Measurements from ENCODE around the gene CAMKV. TPM values are rescaled to one million over a fixed set of nuclear protein-coding genes. Genes with fewer than 3 reads are reported as not detected.
A peak's percentile ranks its signal among the peaks of the same experiment; 100 is the strongest.
"Not testable (repeated sequence)": the region's sequence is repeated elsewhere in the genome, so short reads cannot be mapped to it uniquely, and the experiment has no call there.

Gene CAMKV, protein sequence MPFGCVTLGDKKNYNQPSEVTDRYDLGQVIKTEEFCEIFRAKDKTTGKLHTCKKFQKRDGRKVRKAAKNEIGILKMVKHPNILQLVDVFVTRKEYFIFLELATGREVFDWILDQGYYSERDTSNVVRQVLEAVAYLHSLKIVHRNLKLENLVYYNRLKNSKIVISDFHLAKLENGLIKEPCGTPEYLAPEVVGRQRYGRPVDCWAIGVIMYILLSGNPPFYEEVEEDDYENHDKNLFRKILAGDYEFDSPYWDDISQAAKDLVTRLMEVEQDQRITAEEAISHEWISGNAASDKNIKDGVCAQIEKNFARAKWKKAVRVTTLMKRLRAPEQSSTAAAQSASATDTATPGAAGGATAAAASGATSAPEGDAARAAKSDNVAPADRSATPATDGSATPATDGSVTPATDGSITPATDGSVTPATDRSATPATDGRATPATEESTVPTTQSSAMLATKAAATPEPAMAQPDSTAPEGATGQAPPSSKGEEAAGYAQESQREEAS
- total RNA-seq: not detected
- long read RNA-seq: 0 reads

GRCh38 chr3:49869525-49870126 is at the start of gene CAMKV:
Gene CAMKV, minus strand, starts transcription at chr3:49869906. Its CDS starts 7,518 bp downstream, at chr3:49862388.
- intact Hi-C loops (cut with DNase I): no loop called here
- no peak for DNase-seq (ENCODE audit: low spot score)

DNA sequence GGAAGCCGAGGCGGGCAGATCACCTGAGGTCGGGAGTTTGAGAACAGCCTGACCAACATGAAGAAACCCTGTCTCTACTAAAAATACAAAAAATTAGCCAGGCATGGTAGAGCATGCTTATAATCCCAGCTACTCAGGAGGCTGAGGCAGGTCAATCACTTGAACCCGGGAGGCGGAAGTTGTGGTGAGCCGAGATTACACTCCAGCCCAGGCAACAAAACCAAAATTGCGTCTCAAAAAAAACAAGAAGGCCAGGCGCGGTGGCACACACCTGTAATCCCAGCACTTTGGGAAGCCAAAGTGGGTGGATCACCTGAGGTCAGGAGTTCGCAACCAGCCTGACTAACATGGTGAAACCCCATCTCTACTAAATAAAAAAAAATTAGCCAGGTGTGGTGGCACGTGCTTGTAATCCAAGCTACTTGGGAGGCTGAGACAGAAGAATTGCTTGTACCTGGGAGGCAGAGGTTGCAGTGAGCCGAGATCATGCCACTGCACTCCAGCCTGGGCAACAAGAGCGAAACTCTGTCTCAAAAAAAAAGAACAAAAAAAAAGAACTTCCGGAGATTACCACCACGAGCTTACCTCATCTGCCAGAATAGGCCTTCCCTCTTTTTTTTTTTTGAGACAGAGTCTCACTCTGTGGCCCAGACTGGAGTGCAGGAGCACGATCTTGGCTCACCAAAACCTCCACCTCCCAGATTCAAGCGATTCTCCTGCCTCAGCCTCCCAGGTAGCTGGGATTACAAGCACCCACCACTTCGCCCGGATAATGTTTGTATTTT is 48.3 kb upstream of the CAMKV start:
- DNase-seq (ENCODE audit: low spot score); intact Hi-C loops (cut with DNase I): not testable (repeated sequence)

DNA sequence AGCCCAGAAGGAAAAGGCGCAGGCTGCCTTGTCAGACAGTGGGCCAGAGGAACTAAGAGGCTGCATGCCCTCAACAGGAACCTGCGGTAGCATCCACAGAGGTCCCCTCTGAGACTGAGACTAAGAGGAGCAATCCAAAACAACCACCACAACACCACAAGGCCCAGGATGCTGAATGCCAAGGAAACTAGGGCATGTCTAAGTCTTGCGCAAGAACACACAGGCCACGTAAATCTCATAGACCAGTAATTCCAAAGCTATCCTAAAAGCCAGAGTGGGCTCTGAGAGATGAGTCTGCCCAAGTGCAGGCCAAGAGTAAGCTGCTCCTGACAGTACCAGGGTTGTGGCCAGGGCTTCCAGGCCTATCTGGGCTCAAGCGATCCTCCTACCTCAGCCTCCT is 47.0 kb upstream of the CAMKV start:
- no peak for DNase-seq (ENCODE audit: low spot score)
- intact Hi-C loops (cut with DNase I): no loop called here

GRCh38 chr3:49914906-49915305 is 45.2 kb upstream of the CAMKV start:
- intact Hi-C loops (cut with DNase I): no loop called here
- no peak for DNase-seq (ENCODE audit: low spot score)

DNA sequence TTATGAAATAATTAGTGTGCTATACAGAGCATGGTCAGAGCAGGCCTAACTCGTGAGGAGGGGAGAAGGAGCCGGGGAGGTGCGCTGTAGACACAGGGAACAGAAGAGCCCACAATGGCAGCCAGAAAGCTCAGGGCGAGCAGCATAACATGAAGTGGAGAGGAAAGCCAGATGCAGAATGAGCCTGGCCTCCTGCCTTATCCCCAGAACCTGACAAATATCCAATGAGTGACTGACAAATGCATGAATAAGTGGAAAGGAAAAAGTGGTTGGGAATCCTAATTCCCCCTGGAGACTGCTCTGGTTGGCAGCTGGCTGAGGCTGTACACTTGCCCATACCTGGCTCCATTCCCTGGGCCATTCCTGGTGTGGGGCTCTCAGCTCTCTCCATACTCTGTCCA is 43.2 kb upstream of the CAMKV start:
- no peak for DNase-seq (ENCODE audit: low spot score)
- intact Hi-C loops (cut with DNase I): no loop called here

DNA sequence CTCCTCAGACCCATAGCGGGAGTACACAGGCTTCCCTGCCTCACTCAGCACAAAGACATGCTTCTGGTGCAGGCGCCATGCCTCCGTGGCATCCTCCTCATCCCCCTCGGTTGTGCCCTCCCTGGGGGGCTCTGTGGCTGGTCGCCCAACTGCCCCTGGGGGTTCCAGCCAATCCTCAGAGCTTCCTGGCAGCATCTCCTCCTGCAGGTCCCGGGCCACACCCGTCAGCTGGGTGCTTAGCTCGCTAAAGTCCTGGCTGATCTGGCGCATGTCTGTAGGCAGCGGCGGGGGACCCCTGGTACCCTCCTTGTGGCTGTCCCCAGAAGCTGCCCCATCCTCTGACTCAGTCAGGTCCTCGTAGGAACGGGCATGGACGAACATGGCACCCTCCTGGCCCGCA is 41.9 kb upstream of the CAMKV start:
- DNase-seq (ENCODE audit: low spot score): no peak
- intact Hi-C loops (cut with DNase I): no loop called here

DNA sequence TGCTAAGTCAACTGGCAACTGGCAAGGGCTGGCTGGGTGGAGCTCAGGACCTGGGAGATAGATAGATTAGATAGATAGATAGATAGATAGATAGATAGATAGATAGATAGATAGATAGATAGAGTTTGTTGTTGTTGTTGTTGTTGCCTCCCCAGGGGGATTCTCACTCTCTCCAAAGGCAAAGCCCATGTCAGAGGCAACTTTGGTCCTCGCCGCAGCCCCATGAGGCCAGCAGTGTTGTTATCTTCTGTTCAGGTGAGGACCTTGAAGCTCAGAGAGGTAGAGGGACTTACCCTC is 41.4 kb upstream of the CAMKV start:
- intact Hi-C loops (cut with DNase I): no loop called here
- DNase-seq (ENCODE audit: low spot score): no peak

DNA sequence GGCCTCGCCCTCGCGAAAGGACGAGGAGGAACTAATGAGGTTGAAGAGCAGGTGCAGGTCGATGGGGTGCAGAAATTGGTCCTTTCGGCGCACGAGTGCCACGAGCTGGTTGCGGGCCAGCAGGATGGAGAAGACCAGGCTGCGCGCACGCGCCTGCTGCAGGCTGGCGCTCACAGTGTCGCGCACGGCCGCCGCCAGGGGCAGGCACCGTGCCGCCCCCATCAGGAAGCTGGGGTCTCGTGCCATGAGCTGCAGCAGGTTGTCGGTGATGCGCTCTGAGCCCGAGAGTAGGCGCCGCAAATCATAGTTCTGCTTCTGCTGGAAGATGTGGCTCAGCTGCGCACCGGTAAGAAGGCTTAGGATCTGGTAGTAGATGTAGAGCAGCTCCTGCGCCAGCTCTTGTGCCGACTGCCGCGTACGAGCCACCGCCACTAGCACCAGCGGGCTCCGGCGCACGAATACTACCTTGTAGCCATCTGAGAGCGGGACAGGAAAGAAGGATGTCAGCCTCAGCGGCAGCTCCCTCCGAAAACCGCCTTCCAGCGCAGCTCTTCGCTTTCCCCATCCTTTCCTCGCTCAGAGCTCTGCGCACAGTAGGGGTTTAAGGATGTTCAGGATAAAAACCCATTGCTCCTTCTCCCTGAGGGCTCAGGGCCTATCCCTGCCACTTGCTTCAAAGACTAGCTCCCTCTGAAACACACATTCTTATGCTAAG is 40.9 kb upstream of the CAMKV start:
- intact Hi-C loops (cut with DNase I): no loop called here
- no peak for DNase-seq (ENCODE audit: low spot score)

- no peak for DNase-seq (ENCODE audit: low spot score)
These were observed 38.9 kb upstream of the CAMKV start for GRCh38 chr3:49908373-49909199.

DNA sequence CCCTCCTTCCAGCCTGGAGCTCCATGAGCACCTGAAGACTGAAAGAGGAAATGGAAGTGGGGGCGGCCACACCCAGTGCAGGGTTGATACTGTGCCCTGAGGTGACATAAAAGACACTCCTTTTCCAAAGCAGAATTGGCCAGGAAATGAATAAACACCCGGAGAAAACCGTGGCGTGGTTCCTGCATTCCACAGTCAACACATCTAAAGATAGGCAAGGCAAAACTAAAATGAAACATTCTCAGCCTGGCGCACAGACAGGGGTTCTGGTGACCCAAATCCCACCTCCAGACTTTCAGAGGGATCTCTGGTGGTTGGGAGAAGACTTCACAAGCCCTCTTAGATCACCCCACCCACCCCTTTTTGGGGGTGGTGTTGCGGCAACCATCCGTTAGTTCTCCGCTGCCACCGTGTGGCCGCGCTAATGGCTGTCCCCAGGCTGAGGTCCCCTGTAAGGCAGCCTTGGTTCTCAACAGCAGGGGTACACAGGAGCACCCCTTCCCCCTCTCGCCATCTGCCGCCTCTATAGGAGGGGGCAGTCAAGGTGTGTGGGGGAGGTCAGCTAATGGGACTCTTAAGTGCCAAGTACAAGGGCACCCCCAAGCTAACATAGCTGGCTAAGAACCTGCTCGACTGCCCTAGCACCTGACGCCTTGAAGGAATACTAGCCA is 36.5 kb upstream of the CAMKV start:
- DNase-seq (ENCODE audit: low spot score): no peak
- intact Hi-C loops (cut with DNase I): loop anchor here (10.0 kb wide), 1 partner anchor 371 kb away; no protein-coding TSS in a partner anchor

More at GRCh38 chr3:49908373-49909199, 38.9 kb upstream of the CAMKV start:
- intact Hi-C loops (cut with DNase I): loop anchor here (10.0 kb wide), 1 partner anchor 374 kb away; no protein-coding TSS in a partner anchor

DNA sequence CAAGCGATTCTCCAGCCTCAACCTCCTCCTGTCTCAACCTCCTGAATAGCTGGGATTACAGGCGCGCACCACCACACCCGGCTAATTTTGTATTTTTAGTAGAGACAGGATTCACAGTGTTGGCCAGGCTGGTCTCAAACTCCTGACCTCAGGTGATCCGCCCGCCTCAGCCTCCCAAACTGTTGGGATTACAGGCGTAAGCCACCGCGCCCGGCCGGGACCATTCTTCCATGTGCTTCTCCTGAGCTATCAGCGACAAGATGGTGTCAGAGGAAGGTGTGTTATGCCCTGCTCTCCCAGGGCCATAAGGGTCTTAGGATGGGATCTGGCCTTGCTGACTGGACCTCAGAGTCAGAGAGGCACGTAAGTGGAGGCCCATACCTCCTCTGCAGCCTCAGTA is 34.7 kb upstream of the CAMKV start:
- DNase-seq (ENCODE audit: low spot score): not testable (repeated sequence)
- intact Hi-C loops (cut with DNase I): loop anchor here (2.0 to 10.0 kb wide), 3 partner anchors 62 to 370 kb away; partner anchors contain the start of gene INKA1

- peak; percentile 89 for DNase-seq (ENCODE audit: low spot score)
- intact Hi-C loops (cut with DNase I): loop anchor here (2.0 to 10.0 kb wide), 3 partner anchors 61 to 369 kb away; partner anchors contain the start of gene INKA1
These were observed 34.0 kb upstream of the CAMKV start, which contains the start of gene MST1R for GRCh38 chr3:49903451-49904424. Gene MST1R, minus strand, starts transcription at chr3:49903873. Its CDS starts 264 bp downstream, at chr3:49903609.

DNA sequence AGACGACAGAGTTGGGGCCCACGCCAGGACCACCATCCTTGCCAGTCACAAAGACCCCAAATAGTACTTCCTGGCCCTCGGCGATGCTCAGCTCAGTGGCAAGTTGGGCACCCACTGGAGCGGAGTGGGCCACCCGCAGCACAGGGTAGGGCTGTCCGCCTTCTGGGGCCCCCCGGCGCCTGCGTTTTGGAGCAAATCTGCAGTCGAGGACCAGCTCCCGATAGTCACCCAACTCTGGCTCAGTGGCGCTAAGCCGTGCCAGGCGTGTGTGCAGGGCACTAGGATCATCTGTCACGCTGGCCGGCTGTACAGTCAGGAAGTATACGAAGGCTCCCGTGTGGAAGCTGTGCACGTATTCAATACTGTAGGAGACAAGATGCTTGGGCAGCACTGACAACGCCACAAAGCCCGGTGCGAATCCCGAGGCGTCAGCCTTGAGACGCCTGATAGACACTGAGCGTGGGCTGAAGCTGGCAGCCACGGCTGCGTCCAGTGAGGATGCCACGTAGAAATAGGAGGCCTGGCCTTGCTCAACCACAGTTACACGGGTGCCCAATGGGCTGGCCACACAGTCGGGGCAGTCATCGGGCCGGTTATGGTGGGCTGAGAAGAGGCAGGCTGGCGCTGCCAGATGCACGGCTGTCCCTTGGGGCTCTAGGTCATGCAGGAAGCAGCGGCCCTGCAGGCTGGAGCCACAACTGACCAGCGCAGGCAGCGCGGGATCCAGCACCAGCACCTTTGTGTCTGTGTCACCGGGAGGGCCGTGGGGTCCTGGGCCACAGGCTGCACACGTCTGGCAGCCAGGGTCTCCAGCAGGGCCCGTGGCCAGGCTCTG is 33.0 kb upstream of the CAMKV start:
- no peak for DNase-seq (ENCODE audit: low spot score)
- intact Hi-C loops (cut with DNase I): loop anchor here (5.0 to 10.0 kb wide), 2 partner anchors 60 to 368 kb away; no protein-coding TSS in a partner anchor

- intact Hi-C loops (cut with DNase I): loop anchor here (5.0 to 10.0 kb wide), 2 partner anchors 59 to 367 kb away; no protein-coding TSS in a partner anchor
These were observed 31.9 kb upstream of the CAMKV start for GRCh38 chr3:49901366-49902339.

More at GRCh38 chr3:49901366-49902339, 31.9 kb upstream of the CAMKV start:
- DNase-seq (ENCODE audit: low spot score): no peak

All from cardiac septum (tissue), 1 donor.